ENCODE measurements around the gene RPA3. TPM values are rescaled to one million over a fixed set of nuclear protein-coding genes. Genes with fewer than 3 reads are reported as not detected.
A peak's percentile ranks its signal among the peaks of the same experiment; 100 is the strongest.

Gene RPA3
- total and polyA plus RNA-seq, 9 of the 15 experiments (the other 6 are each of a cell fraction or from before 2014, with no cell fraction given) = 68.5 to 265 (median 125) TPM

DNA sequence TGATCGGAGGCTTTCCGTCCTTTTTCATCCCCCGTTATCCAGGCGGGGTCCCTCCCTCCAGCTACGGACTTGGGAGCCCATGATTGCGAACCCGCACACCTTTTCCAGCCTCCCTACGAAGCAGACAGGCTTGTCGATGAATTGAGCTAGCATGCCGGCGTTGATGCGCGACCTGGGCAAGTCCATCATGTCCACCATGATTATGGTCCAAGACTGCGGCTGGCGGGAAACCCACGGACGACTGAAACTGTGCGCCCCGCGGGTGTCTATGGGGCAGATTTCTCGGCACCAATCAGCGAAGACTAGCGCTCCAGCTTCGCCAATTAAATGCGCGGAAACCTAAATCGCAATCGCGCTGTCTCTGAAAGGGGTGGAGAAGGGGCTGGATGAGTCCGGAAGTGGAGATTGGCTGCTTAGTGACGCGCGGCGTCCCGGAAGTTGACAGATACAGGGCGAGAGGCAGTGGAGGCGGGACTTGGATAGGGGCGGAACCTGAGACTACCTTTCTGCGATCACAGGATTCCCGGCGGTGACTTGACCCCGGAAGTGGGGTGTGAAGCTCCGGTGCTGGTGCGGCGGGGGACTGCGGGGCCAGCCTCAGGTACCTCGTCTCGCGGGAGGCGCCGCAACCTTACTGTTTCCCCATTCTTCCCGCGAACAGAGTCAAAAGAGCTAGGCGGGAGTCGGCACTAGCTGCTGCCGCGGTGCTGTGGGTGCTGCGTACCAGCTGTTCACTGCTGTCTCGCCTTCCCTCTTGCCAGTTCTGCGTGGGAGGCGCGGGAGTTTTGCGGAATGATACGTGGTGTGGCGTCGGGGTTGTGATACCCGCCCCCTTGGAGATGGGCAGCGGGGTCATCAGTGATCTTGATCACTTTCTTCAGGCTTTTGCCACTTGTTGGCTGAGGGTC lies 77.9 kb downstream of the RPA3 start, which contains the start of gene UMAD1 (continued):
- TF ChIP-seq, protein P1, sequence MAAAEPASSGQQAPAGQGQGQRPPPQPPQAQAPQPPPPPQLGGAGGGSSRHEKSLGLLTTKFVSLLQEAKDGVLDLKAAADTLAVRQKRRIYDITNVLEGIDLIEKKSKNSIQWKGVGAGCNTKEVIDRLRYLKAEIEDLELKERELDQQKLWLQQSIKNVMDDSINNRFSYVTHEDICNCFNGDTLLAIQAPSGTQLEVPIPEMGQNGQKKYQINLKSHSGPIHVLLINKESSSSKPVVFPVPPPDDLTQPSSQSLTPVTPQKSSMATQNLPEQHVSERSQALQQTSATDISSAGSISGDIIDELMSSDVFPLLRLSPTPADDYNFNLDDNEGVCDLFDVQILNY (CRISPR knock-in tag; IDR thresholded peaks at IDR 0.05) = peak; percentile 83
- TF ChIP-seq, protein P2, sequence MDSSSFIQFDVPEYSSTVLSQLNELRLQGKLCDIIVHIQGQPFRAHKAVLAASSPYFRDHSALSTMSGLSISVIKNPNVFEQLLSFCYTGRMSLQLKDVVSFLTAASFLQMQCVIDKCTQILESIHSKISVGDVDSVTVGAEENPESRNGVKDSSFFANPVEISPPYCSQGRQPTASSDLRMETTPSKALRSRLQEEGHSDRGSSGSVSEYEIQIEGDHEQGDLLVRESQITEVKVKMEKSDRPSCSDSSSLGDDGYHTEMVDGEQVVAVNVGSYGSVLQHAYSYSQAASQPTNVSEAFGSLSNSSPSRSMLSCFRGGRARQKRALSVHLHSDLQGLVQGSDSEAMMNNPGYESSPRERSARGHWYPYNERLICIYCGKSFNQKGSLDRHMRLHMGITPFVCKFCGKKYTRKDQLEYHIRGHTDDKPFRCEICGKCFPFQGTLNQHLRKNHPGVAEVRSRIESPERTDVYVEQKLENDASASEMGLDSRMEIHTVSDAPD (CRISPR knock-in tag; IDR thresholded peaks at IDR 0.05) = no peak
- TF ChIP-seq, protein P3, sequence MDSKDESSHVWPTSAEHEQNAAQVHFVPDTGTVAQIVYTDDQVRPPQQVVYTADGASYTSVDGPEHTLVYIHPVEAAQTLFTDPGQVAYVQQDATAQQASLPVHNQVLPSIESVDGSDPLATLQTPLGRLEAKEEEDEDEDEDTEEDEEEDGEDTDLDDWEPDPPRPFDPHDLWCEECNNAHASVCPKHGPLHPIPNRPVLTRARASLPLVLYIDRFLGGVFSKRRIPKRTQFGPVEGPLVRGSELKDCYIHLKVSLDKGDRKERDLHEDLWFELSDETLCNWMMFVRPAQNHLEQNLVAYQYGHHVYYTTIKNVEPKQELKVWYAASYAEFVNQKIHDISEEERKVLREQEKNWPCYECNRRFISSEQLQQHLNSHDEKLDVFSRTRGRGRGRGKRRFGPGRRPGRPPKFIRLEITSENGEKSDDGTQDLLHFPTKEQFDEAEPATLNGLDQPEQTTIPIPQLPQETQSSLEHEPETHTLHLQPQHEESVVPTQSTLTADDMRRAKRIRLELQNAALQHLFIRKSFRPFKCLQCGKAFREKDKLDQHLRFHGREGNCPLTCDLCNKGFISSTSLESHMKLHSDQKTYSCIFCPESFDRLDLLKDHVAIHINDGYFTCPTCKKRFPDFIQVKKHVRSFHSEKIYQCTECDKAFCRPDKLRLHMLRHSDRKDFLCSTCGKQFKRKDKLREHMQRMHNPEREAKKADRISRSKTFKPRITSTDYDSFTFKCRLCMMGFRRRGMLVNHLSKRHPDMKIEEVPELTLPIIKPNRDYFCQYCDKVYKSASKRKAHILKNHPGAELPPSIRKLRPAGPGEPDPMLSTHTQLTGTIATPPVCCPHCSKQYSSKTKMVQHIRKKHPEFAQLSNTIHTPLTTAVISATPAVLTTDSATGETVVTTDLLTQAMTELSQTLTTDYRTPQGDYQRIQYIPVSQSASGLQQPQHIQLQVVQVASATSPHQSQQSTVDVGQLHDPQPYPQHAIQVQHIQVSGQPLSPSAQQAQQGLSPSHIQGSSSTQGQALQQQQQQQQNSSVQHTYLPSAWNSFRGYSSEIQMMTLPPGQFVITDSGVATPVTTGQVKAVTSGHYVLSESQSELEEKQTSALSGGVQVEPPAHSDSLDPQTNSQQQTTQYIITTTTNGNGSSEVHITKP (IDR thresholded peaks at IDR 0.05; ENCODE audit: partially characterized antibody) = peak; percentile 79
- peak; percentile 65 for TF ChIP-seq NFYB (IDR thresholded peaks at IDR 0.05; ENCODE audit: extremely low read depth, insufficient read length)
- no peak for TF ChIP-seq PHF21A (IDR thresholded peaks at IDR 0.05; ENCODE audit: borderline replicate concordance, low read depth)
- TF ChIP-seq, protein P4, sequence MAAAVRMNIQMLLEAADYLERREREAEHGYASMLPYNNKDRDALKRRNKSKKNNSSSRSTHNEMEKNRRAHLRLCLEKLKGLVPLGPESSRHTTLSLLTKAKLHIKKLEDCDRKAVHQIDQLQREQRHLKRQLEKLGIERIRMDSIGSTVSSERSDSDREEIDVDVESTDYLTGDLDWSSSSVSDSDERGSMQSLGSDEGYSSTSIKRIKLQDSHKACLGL (CRISPR knock-in tag; IDR thresholded peaks at IDR 0.05; ENCODE audit: borderline replicate concordance, poor library complexity, severe bottlenecking) = no peak
- TF ChIP-seq SRSF3 (IDR thresholded peaks at IDR 0.05; ENCODE audit: insufficient read depth, low read length) = no peak
- no peak for TF ChIP-seq ZNF232 (CRISPR knock-in tag; IDR thresholded peaks at IDR 0.05)
- peak; percentile 93 for TF ChIP-seq POLR2G (IDR thresholded peaks at IDR 0.05; ENCODE audit: low read depth, low read length)
- TF ChIP-seq SNIP1 (IDR thresholded peaks at IDR 0.05; ENCODE audit: low read depth) = no peak
- TF ChIP-seq, protein P5, sequence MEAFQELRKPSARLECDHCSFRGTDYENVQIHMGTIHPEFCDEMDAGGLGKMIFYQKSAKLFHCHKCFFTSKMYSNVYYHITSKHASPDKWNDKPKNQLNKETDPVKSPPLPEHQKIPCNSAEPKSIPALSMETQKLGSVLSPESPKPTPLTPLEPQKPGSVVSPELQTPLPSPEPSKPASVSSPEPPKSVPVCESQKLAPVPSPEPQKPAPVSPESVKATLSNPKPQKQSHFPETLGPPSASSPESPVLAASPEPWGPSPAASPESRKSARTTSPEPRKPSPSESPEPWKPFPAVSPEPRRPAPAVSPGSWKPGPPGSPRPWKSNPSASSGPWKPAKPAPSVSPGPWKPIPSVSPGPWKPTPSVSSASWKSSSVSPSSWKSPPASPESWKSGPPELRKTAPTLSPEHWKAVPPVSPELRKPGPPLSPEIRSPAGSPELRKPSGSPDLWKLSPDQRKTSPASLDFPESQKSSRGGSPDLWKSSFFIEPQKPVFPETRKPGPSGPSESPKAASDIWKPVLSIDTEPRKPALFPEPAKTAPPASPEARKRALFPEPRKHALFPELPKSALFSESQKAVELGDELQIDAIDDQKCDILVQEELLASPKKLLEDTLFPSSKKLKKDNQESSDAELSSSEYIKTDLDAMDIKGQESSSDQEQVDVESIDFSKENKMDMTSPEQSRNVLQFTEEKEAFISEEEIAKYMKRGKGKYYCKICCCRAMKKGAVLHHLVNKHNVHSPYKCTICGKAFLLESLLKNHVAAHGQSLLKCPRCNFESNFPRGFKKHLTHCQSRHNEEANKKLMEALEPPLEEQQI (IDR thresholded peaks at IDR 0.05) = peak; percentile 77; the same call in 1 of the 2 replicates
- no peak for TF ChIP-seq SRSF7 (optimal IDR thresholded peaks at IDR 0.05; ENCODE audit: low read depth, low read length)
- TF ChIP-seq SMARCB1 (IDR thresholded peaks at IDR 0.05; ENCODE audit: insufficient read length, low read depth) = no peak
- TF ChIP-seq, protein P6, sequence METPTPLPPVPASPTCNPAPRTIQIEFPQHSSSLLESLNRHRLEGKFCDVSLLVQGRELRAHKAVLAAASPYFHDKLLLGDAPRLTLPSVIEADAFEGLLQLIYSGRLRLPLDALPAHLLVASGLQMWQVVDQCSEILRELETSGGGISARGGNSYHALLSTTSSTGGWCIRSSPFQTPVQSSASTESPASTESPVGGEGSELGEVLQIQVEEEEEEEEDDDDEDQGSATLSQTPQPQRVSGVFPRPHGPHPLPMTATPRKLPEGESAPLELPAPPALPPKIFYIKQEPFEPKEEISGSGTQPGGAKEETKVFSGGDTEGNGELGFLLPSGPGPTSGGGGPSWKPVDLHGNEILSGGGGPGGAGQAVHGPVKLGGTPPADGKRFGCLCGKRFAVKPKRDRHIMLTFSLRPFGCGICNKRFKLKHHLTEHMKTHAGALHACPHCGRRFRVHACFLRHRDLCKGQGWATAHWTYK (CRISPR knock-in tag; IDR thresholded peaks at IDR 0.05) = 0 out of 2 replicates have a peak, but pooled peaks have one; percentile 65
- TF ChIP-seq SREBF2 (CRISPR knock-in tag; IDR thresholded peaks at IDR 0.05) = no peak
